ENCODE data around the gene ZNF140.

DNA sequence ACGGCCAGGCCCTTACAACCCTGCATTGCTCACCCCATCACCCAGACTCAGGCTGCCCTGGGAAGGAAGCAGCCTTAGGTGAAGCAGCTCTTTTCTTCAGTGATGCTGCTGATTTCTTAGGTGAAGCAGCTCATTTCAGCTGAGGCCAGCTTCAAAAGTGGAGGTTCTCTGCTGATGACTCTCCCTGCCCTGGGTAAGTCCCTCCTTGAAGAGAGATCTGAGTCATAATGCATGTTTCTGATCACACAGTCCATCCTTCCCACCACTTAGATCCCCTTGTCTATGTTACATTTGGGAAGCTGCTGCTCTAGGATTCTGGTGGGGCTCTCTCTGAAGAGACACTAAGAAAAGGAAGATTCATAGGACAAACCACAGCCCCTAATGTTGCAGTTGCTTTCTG is 17.2 kb upstream of the ZNF140 start:
- TF ChIP-seq, protein P1, sequence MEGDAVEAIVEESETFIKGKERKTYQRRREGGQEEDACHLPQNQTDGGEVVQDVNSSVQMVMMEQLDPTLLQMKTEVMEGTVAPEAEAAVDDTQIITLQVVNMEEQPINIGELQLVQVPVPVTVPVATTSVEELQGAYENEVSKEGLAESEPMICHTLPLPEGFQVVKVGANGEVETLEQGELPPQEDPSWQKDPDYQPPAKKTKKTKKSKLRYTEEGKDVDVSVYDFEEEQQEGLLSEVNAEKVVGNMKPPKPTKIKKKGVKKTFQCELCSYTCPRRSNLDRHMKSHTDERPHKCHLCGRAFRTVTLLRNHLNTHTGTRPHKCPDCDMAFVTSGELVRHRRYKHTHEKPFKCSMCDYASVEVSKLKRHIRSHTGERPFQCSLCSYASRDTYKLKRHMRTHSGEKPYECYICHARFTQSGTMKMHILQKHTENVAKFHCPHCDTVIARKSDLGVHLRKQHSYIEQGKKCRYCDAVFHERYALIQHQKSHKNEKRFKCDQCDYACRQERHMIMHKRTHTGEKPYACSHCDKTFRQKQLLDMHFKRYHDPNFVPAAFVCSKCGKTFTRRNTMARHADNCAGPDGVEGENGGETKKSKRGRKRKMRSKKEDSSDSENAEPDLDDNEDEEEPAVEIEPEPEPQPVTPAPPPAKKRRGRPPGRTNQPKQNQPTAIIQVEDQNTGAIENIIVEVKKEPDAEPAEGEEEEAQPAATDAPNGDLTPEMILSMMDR (IDR thresholded peaks at IDR 0.05; ENCODE audit: low read depth, low read length, poor library complexity, severe bottlenecking), result no peak
- TF ChIP-seq EZH2phosphoT487 (IDR thresholded peaks at IDR 0.05; ENCODE audit: borderline replicate concordance, low read length), result no peak
